ENCODE results near the gene CTDSP2.

DNA sequence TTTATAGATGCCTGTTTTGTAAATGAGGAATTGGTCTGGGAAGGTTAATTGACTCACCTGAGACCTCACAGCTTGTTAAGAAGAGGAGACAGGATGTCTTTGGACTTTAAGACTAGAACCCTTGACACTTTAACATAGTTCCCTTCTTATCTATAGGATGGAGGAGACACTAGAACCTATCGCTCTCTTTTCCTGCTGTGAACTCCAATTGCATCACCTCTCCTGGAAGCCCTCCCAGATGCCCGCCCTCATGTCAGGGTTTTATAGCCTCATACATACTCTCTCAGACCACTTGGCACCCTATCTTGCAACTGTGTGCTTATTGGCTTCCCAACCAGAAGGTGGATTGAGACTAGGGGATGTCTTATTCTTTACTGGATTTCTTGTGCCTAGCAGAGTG, 2.5 kb upstream of the CTDSP2 start:
- TF ChIP-seq, protein P1, sequence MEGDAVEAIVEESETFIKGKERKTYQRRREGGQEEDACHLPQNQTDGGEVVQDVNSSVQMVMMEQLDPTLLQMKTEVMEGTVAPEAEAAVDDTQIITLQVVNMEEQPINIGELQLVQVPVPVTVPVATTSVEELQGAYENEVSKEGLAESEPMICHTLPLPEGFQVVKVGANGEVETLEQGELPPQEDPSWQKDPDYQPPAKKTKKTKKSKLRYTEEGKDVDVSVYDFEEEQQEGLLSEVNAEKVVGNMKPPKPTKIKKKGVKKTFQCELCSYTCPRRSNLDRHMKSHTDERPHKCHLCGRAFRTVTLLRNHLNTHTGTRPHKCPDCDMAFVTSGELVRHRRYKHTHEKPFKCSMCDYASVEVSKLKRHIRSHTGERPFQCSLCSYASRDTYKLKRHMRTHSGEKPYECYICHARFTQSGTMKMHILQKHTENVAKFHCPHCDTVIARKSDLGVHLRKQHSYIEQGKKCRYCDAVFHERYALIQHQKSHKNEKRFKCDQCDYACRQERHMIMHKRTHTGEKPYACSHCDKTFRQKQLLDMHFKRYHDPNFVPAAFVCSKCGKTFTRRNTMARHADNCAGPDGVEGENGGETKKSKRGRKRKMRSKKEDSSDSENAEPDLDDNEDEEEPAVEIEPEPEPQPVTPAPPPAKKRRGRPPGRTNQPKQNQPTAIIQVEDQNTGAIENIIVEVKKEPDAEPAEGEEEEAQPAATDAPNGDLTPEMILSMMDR (IDR thresholded peaks at IDR 0.05): no peak
- TF ChIP-seq POLR2AphosphoS5 (IDR thresholded peaks at IDR 0.05) (no peak), POLR2A (IDR thresholded peaks at IDR 0.05) (no peak)
